22Rv1 (cell line): ENCODE results near the gene CLRN3.

Experiments used
- H3K27ac ChIP-seq: fragments of 450-650 bp; 2 replicates; pipeline ENCODE4 v1.5.1; 2017
- CTCF ChIP-seq: fragments of 450-650 bp; IDR thresholded peaks from 2 replicates; pipeline ENCODE4 v1.5.1; 2017; ENCODE audit warnings: mild to moderate bottlenecking
- ZFX ChIP-seq: fragments of 450-650 bp; IDR thresholded peaks from 2 replicates; pipeline ENCODE4 v1.6.1; 2017; ENCODE audit warnings: antibody characterized with exemption, borderline replicate concordance

CLRN3 gene

GRCh38 chr10:127832501-127832900 is 60.2 kb downstream of the CLRN3 start:
- TF ChIP-seq ZFX (no peak), CTCF (no peak)

GRCh38 chr10:127830414-127830813 is 62.3 kb downstream of the CLRN3 start:
- H3K27ac ChIP-seq = no peak overlapping the region
- TF ChIP-seq ZFX = no peak

More at GRCh38 chr10:127832501-127832900, 60.2 kb downstream of the CLRN3 start:
- no peak overlapping the region for H3K27ac ChIP-seq
